HFFc6 (cell line): ENCODE measurements around the gene SRPRA. TPM values are rescaled to one million over a fixed set of nuclear protein-coding genes. Genes with fewer than 3 reads are reported as not detected.

ENCODE experiments used
- DNase-seq: peaks from one replicate; pipeline ENCODE4 v3.0.0-alpha.2; 2018
- H3K27ac Mint-ChIP-seq: 2 replicates; pipeline ENCODE4 v1.8.0; 2020; ENCODE audit warnings: mild to moderate bottlenecking, mixed read lengths
- H3K27me3 Mint-ChIP-seq: 2 replicates; pipeline ENCODE4 v1.8.0; 2021; ENCODE audit warnings: mild to moderate bottlenecking, moderate library complexity, mixed read lengths; ENCODE audit not compliant: insufficient read depth
- H3K36me3 Mint-ChIP-seq: 2 replicates; pipeline ENCODE4 v1.8.0; 2021; ENCODE audit warnings: low read depth, mixed read lengths
- H3K4me1 Mint-ChIP-seq: 2 replicates; pipeline ENCODE4 v1.8.0; 2020; ENCODE audit warnings: low read depth, mixed read lengths
- H3K4me3 Mint-ChIP-seq: 2 replicates; pipeline ENCODE4 v1.8.0; 2020; ENCODE audit warnings: mild to moderate bottlenecking, moderate library complexity, mixed read lengths
- H3K9me3 Mint-ChIP-seq: 2 replicates; pipeline ENCODE4 v1.8.0; 2020; ENCODE audit warnings: mild to moderate bottlenecking, mixed read lengths
- total RNA-seq, 6 experiments: library from RNA; stranded (reverse); fragmentation: NEBNext Ultra II Directional; extraction: Animal tissue kit (Norgen Biotek cat#: 25700); gene quantifications; 2 replicates in 1 of 6; 3 replicates in 5 of 6; pipeline ENCODE4 v1.2.3, GENCODE V29; 2021
- TF ChIP-seq, protein P1 (sequence below): fragments of 200-600 bp; sonication (generic); IDR thresholded peaks from 2 replicates; pipeline ENCODE4 v1.5.0; 2021; ENCODE audit warnings: antibody characterized with exemption, mild to moderate bottlenecking

SRPRA gene
- total RNA-seq, 6 experiments from 2014 or later: 153 to 177 (median 162) TPM

DNA sequence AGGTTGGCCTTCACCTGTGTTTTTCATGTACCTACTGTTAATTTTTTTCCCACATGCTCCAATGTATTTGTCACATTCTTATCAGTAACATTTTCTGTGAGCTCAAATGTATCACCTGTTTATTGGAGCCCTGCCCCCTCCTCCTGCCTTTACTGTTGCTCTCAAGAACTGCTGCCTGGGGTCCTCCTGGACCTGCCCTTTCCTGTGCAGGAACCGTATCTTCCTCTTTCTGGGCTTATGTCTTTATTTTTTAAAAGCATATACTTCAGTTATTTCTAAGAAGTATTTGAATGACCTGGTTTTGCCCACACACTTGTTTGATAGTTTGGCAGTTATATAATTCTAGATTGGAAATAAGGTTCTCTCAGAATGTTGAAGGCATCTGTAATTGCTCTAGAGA lies 51.2 kb downstream of the SRPRA start:
- Mint-ChIP-seq H3K27ac (no peak overlapping the region), H3K4me1 (peaks cover 14% of the 10 kb centered on the region), H3K9me3 (no peaks in the 10 kb centered on the region), H3K27me3 (no peaks in the 10 kb centered on the region; the same call in 1 of the 2 replicates), H3K36me3 (no peaks in the 10 kb centered on the region), H3K4me3 (no peak overlapping the region)
- TF ChIP-seq, protein P1, sequence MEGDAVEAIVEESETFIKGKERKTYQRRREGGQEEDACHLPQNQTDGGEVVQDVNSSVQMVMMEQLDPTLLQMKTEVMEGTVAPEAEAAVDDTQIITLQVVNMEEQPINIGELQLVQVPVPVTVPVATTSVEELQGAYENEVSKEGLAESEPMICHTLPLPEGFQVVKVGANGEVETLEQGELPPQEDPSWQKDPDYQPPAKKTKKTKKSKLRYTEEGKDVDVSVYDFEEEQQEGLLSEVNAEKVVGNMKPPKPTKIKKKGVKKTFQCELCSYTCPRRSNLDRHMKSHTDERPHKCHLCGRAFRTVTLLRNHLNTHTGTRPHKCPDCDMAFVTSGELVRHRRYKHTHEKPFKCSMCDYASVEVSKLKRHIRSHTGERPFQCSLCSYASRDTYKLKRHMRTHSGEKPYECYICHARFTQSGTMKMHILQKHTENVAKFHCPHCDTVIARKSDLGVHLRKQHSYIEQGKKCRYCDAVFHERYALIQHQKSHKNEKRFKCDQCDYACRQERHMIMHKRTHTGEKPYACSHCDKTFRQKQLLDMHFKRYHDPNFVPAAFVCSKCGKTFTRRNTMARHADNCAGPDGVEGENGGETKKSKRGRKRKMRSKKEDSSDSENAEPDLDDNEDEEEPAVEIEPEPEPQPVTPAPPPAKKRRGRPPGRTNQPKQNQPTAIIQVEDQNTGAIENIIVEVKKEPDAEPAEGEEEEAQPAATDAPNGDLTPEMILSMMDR: no peak
- DNase-seq: no peak

DNA sequence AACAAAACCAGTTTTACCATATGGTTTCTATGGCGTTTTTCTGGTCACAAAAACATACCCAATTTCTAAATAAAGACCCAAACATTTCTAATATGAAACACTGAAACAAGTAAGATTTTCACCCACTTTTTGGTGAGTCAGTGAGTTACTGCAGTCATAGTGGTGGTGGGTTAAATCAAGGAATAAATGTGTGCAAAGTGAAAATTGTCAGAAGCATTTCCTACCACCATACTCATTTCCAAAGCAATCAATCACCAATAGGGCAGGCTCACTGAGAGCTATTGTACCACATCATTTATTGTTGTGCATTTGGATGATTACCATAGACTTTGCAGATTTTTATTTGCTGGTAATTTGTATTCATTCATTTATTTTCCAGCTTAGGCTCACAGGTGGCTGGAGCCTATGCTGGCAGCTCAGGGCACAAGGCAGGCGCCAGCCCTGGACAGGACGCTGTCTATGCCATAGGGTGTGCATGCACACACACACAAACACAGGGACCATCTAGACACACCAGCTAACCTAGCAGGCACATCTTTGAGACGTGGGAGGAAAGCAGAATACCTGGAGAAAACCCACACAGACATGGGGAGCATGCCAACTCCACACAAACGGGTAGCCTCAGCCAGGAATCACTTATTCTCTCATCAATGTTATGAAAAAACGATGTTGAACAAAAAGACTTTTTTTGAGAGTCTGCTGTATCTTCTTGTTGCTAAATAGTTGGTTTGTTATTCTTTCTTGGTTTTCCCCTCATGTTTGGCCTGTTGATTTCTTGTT lies 52.0 kb downstream of the SRPRA start:
- H3K4me3 Mint-ChIP-seq: no peak overlapping the region
- no peak overlapping the region for H3K27ac Mint-ChIP-seq
- TF ChIP-seq, protein P1: no peak
- no peak for DNase-seq
- peaks cover 17% of the 10 kb centered on the region for H3K4me1 Mint-ChIP-seq
- peaks cover 5% of the 10 kb centered on the region for H3K27me3 Mint-ChIP-seq
- no peaks in the 10 kb centered on the region for H3K9me3 Mint-ChIP-seq
- H3K36me3 Mint-ChIP-seq: no peaks in the 10 kb centered on the region

DNA sequence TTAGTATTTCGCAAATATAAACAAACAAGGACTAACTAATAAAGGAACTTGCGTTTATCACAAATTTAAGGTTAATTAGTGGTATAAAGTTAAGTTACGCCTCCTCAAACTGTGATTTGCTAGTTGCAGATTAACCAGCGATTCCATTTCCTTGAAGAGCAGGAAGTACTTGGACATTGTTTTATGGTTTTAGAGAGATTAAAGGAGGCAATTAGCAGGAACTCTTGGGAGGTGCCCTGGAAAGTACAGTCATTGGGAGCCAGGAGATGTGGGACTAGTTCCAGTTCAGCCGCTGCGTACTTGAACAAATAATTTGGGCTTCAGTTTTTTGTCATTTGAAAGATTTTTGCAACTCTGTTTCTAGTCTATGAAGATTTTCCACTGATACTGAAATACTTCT lies 53.9 kb downstream of the SRPRA start:
- Mint-ChIP-seq H3K27ac (no peak overlapping the region), H3K4me1 (peaks cover 26% of the 10 kb centered on the region), H3K9me3 (no peaks in the 10 kb centered on the region), H3K4me3 (no peak overlapping the region), H3K27me3 (peaks cover 9% of the 10 kb centered on the region), H3K36me3 (no peaks in the 10 kb centered on the region)
- TF ChIP-seq, protein P1: no peak
- no peak for DNase-seq

DNA sequence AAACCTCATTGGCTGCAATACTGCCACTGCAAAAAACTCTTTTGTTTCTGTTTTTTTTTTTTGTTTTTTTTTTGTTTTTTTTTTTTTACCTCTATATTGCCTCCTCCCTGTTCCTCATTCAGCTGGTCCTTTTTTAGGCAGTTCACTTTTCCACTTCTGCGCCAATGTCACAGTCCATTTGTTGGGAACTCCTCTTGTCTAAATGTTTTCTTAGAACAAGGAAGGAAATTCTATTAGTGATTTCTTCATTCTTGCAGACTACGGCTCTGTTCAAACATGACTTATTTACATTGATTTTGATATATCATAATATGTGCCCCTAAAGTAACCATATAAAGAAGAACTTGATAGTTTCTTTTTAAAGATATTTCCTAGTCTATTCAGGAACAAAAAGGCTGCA lies 54.3 kb downstream of the SRPRA start:
- peaks cover 26% of the 10 kb centered on the region for H3K4me1 Mint-ChIP-seq
- no peak for DNase-seq
- H3K36me3 Mint-ChIP-seq: no peaks in the 10 kb centered on the region; the same call in 1 of the 2 replicates
- H3K4me3 Mint-ChIP-seq: no peak overlapping the region
- no peaks in the 10 kb centered on the region for H3K9me3 Mint-ChIP-seq
- H3K27me3 Mint-ChIP-seq: peaks cover 9% of the 10 kb centered on the region
- TF ChIP-seq, protein P1: no peak
- no peak overlapping the region for H3K27ac Mint-ChIP-seq

Other genes with a start within 250 kb of the SRPRA start
- 1 to 10 TPM; 1.3 to 2.0 (median 1.9) TPM for gene CDON, start 206.0 kb downstream of the SRPRA start, total RNA-seq
- gene RPUSD4, start 57.2 kb downstream of the SRPRA start, total RNA-seq: 10 to 100 TPM; 18.8 to 20.9 (median 19.6) TPM
- gene FAM118B, start 57.1 kb downstream of the SRPRA start, total RNA-seq: 10 to 100 TPM; 16.4 to 19.6 (median 17.8) TPM
- gene FOXRED1, start 259 bp upstream of the SRPRA start, total RNA-seq: 10 to 100 TPM; 10.4 to 15.9 (median 14.9) TPM
- gene TIRAP, start 14.2 kb upstream of the SRPRA start, total RNA-seq: 1 to 10 TPM; 7.6 to 9.7 (median 8.2) TPM
- gene DCPS, start 35.2 kb upstream of the SRPRA start, total RNA-seq: 10 to 100 TPM; 19.0 to 26.6 (median 24.3) TPM
- gene ST3GAL4, start 86.8 kb upstream of the SRPRA start, total RNA-seq: 10 to 100 TPM; 25.9 to 34.6 (median 30.0) TPM